HepG2 (cell line): Measurements from ENCODE around the gene SERPINF2. TPM values are rescaled to one million over a fixed set of nuclear protein-coding genes. Genes with fewer than 3 reads are reported as not detected.

Experiments
- ATAC-seq: fragments of 200-7000 bp; cut with Tn5 transposase; 3 replicates; pipeline ENCODE4 v1.9.1; 2020; ENCODE audit warnings: mild to moderate bottlenecking, moderate library complexity
- BruUV-seq: library from RNA; stranded (reverse); fragments of 400-500 nt; replicated peaks from 2 replicates; lab custom pipeline; 2021; lab: Mats Ljungman, UMichigan
- CTCF ChIA-PET: fragments of 300-600 bp; formaldehyde crosslinking; extraction: SDS; loops from one replicate; lab custom pipeline; 2021; ENCODE audit warnings: low total read pairs, inconsistent platforms, low intra/inter-chr PET ratio; lab: Yijun Ruan, JAX
- POLR2A ChIA-PET: fragments of 350-600 bp; sonication (Branson Sonifier 250); formaldehyde crosslinking; loops from one replicate; lab custom pipeline; 2020; ENCODE audit warnings: antibody characterized with exemption, inconsistent platforms; lab: Yijun Ruan, JAX
- DNase-seq: peaks from one replicate; pipeline ENCODE4 v3.0.0-alpha.2; 2015; ENCODE audit warnings: low spot score
- FAIRE-seq: peaks from 3 replicates; lab custom pipeline; 2011; peaks lifted over from hg19 to GRCh38; lab: Jason Lieb, UNC
- H2AFZ ChIP-seq: one replicate; pipeline ENCODE4 v1.6.1; 2011; ENCODE audit warnings: low read length, inconsistent platforms
- H3K27ac ChIP-seq: fragments of 300-600 bp; 3 replicates; pipeline ENCODE4 v1.8.0; 2011; ENCODE audit warnings: mixed run types, mild to moderate bottlenecking, mixed read lengths, low read length, inconsistent platforms; ENCODE audit not compliant: insufficient read depth; ENCODE audit errors: extremely low read length
- H3K27me3 ChIP-seq, 2 experiments: fragments of 200-600 bp in 1 of 2; 2 replicates in 1 of 2; 3 replicates in 1 of 2; pipeline versions ENCODE4 v1.6.0 to v1.8.0; 2011; ENCODE audit warnings: low read length in 2 of 2, mild to moderate bottlenecking in 2 of 2, moderate library complexity in 2 of 2, inconsistent platforms in 1 of 2; ENCODE audit not compliant: insufficient read depth in 2 of 2, control insufficient read depth in 1 of 2
- H3K36me3 ChIP-seq, 2 experiments: fragments of 200-600 bp in 1 of 2; replicated peaks in 1 of 2; 2 replicates in 1 of 2; 3 replicates in 1 of 2; pipeline versions ENCODE4 v1.5.1 to v1.8.0; 2011; ENCODE audit warnings: low read length in 2 of 2, inconsistent platforms in 1 of 2; ENCODE audit not compliant: insufficient read depth in 2 of 2, control insufficient read depth in 1 of 2
- H3K4me1 ChIP-seq: 2 replicates; pipeline ENCODE4 v1.5.1; 2012; ENCODE audit warnings: low read length, inconsistent platforms; ENCODE audit not compliant: insufficient read depth
- H3K4me2 ChIP-seq: 2 replicates; pipeline ENCODE4 v1.6.0; 2011; ENCODE audit warnings: low read depth, low read length, inconsistent platforms
- H3K4me3 ChIP-seq, 3 experiments: fragments of 200-600 bp in 1 of 3; sonication (generic), shearing (Covaris generic) in 1 of 3; replicated peaks in 1 of 3; 2 replicates each; pipeline ENCODE4 v1.5.1; 2011 to 2016; ENCODE audit warnings: low read length in 3 of 3, inconsistent platforms in 2 of 3, low read depth in 2 of 3, mild to moderate bottlenecking in 2 of 3, control low read depth in 1 of 3, mixed read lengths in 1 of 3; ENCODE audit not compliant: insufficient read depth in 1 of 3
- H3K79me2 ChIP-seq: one replicate; pipeline ENCODE4 v1.6.1; 2011; ENCODE audit warnings: low read length, inconsistent platforms; ENCODE audit not compliant: insufficient read depth
- H3K9ac ChIP-seq: 2 replicates; pipeline ENCODE4 v1.6.0; 2011; ENCODE audit warnings: mild to moderate bottlenecking, low read depth, low read length, inconsistent platforms; ENCODE audit not compliant: insufficient read depth
- H3K9me3 ChIP-seq: 2 replicates; pipeline ENCODE4 v1.5.1; 2012; ENCODE audit warnings: mild to moderate bottlenecking, low read length
- H4K20me1 ChIP-seq: 2 replicates; pipeline ENCODE4 v1.6.0; 2011; ENCODE audit warnings: inconsistent platforms, mild to moderate bottlenecking, low read length, moderate library complexity; ENCODE audit not compliant: insufficient read depth
- EEA1 ChIP-seq: sonication (generic); formaldehyde crosslinking; IDR thresholded peaks from 2 replicates; pipeline ENCODE4 v1.5.1; 2020; ENCODE audit warnings: mild to moderate bottlenecking, missing genetic modification reagents, borderline replicate concordance
- HOXA9 ChIP-seq: sonication (generic); formaldehyde crosslinking; IDR thresholded peaks from 2 replicates; pipeline ENCODE4 v1.8.1; 2022; ENCODE audit warnings: missing genetic modification reagents, mild to moderate bottlenecking, moderate library complexity, borderline replicate concordance
- KMT2B ChIP-seq: IDR thresholded peaks from 2 replicates; pipeline ENCODE4 v1.6.1; 2016; ENCODE audit warnings: missing genetic modification reagents, missing compliant biosample characterization
- LCORL ChIP-seq, 2 experiments: fragments of 450-650 bp in 1 of 2; sonication (generic) in 1 of 2; formaldehyde crosslinking in 1 of 2; IDR thresholded peaks; 2 replicates each; pipeline versions ENCODE4 v1.5.0 to v1.6.1; 2017 to 2020; ENCODE audit warnings: antibody characterized with exemption in 1 of 2, missing genetic modification reagents in 1 of 2
- NONO ChIP-seq, 2 experiments: fragments of 450-650 bp in 1 of 2; sonication (generic) in 1 of 2; formaldehyde crosslinking in 1 of 2; IDR thresholded peaks in 1 of 2; conservative IDR thresholded peaks in 1 of 2; 2 replicates each; pipeline versions ENCODE4 v1.6.1 to v1.8.0; 2017 to 2022; ENCODE audit warnings: mild to moderate bottlenecking in 1 of 2, missing genetic modification reagents in 1 of 2, moderate library complexity in 1 of 2
- POGZ ChIP-seq: sonication (generic); formaldehyde crosslinking; IDR thresholded peaks from 2 replicates; pipeline ENCODE4 v1.4.0; 2020; ENCODE audit warnings: mild to moderate bottlenecking, missing genetic modification reagents
- SP140L ChIP-seq: sonication (generic); formaldehyde crosslinking; IDR thresholded peaks from 2 replicates; pipeline ENCODE4 v1.4.0; 2020; ENCODE audit warnings: missing genetic modification reagents, borderline replicate concordance
- ZBTB38 ChIP-seq: sonication (generic); formaldehyde crosslinking; IDR thresholded peaks from 2 replicates; pipeline ENCODE4 v1.5.1; 2020; ENCODE audit warnings: mild to moderate bottlenecking, missing genetic modification reagents
- ZNF225 ChIP-seq: sonication (generic); formaldehyde crosslinking; IDR thresholded peaks from 2 replicates; pipeline ENCODE4 v1.4.0; 2020; ENCODE audit warnings: mild to moderate bottlenecking, missing genetic modification reagents
- ZNF317 ChIP-seq: sonication (generic); formaldehyde crosslinking; IDR thresholded peaks from 2 replicates; pipeline ENCODE4 v1.5.0; 2020; ENCODE audit warnings: mild to moderate bottlenecking, missing genetic modification reagents
- ZNF430 ChIP-seq: sonication (generic); formaldehyde crosslinking; IDR thresholded peaks from 2 replicates; pipeline ENCODE4 v1.9.0; 2021; ENCODE audit warnings: mild to moderate bottlenecking, missing genetic modification reagents
- ZNF572 ChIP-seq: sonication (generic); formaldehyde crosslinking; IDR thresholded peaks from 2 replicates; pipeline ENCODE4 v1.5.1; 2020; ENCODE audit warnings: mild to moderate bottlenecking, missing genetic modification reagents
- ZNF710 ChIP-seq: sonication (generic); formaldehyde crosslinking; IDR thresholded peaks from 2 replicates; pipeline ENCODE4 v1.5.0; 2020; ENCODE audit warnings: mild to moderate bottlenecking, missing genetic modification reagents, borderline replicate concordance
- ZZZ3 ChIP-seq: sonication (generic); formaldehyde crosslinking; IDR thresholded peaks from 2 replicates; pipeline ENCODE4 v1.4.0; 2020; ENCODE audit warnings: missing genetic modification reagents, mild to moderate bottlenecking, borderline replicate concordance
- WGBS: methylation state at CpG from one replicate; pipeline ENCODE4 v1.1.6; 2017; ENCODE audit warnings: low lambda C conversion rate; 5-methylcytosine and 5-hydroxymethylcytosine counted together
- in situ Hi-C: cut with HindIII; loops from 2 replicates; pipeline ENCODE4 v1.10.0; 2017; ENCODE audit warnings: low pct_unique_long_range_greater_than_20kb; ENCODE audit not compliant: extremely low pct_ligation_motif_present
- intact Hi-C: fragments of 100-400 bp; cut with micrococcal nuclease; formaldehyde crosslinking; loops from one replicate; pipeline ENCODE4 v1.10.0; 2022; ENCODE audit not compliant: unreplicated experiment
- polyA plus RNA-seq, 8 experiments: library from polyadenylated mRNA; depleted of rRNA in 3 of 8; stranded (reverse) in 7 of 8; unstranded in 1 of 8; fragments of >200 nt; fragmentation: Illumina TruSeq in 4 of 8; extraction: Trizol in 4 of 8; gene quantifications; 2 replicates each; pipeline versions ENCODE4 v1.2.1 to v1.2.3, GENCODE V29; 2011 to 2016; ENCODE audit warnings: low read depth in 4 of 8, missing spikeins in 1 of 8, mixed read lengths in 1 of 8; ENCODE audit not compliant: insufficient read depth in 1 of 8
- total RNA-seq, 5 experiments: library from RNA; depleted of rRNA; stranded (reverse); fragments of >200 nt; fragmentation: Illumina TruSeq; extraction: Trizol; gene quantifications; 2 replicates each; pipeline ENCODE4 v1.2.3, GENCODE V29; 2016; ENCODE audit warnings: low read depth in 1 of 5
- TF ChIP-seq, protein P1 (sequence below): sonication (generic); formaldehyde crosslinking; IDR thresholded peaks from 2 replicates; pipeline ENCODE4 v1.4.0; 2020; ENCODE audit warnings: mild to moderate bottlenecking, missing genetic modification reagents

Gene SERPINF2
- total and polyA plus RNA-seq, 2 of the 13 experiments (the other 11 are each of a cell fraction or from before 2014, with no cell fraction given), result 309 to 548 TPM

DNA sequence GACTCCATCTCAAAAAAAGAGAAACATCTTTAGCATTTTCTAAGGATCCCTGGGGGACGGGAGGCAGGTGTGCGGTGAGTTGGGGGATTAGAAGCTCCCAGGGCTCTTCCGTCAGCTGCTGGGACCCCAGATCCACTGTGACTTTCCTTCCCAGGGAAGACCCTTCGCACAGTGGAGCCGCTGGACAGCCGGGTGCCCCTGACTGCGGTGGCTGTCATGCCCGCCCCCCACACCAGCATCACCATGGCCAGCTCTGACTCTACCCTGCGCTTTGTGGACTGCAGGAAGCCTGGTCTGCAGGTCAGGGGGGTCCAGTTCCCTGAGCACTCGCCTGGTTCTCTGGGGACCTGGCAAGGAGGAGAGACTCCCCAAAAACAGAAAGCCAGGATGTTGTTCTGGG, 7.3 kb upstream of the SERPINF2 start:
- FAIRE-seq, result no peak
- H3K27ac ChIP-seq, result peak overlapping the region; percentile 83

More for the DNA sequence above, 7.3 kb upstream of the SERPINF2 start:
- Histone ChIP-seq H3K4me3 (peak overlapping the region in 2 of 3 experiments; percentile 57 to 60; a peak in 4 of 6 replicates), H3K4me2 (peak overlapping the region; percentile 75), H3K36me3 (peaks cover 5% of the 10 kb centered on the region in 2 experiments; a peak in 4 of 5 replicates), H3K27me3 (no peaks in the 10 kb centered on the region), H2AFZ (no peak overlapping the region), H3K9ac (peak overlapping the region; percentile 69), H3K4me1 (peaks cover 48% of the 10 kb centered on the region), H3K79me2 (peaks cover 3% of the 10 kb centered on the region), H4K20me1 (no peaks in the 10 kb centered on the region), H3K9me3 (no peaks in the 10 kb centered on the region)
- intact Hi-C loops (no loop called here), in situ Hi-C loops (no loop called here)
- WGBS, result 88% methylated on average over 8 of the region's 10 CpGs
- BruUV-seq, result no TSS peak
- ChIA-PET POLR2A (interaction anchor here (1.6 to 4.3 kb wide), 9 partner anchors 9 to 76 kb away, joined by 12 to 283 read pairs (median 47); partner anchors contain the start of genes SERPINF1 and WDR81), CTCF (no interaction called here)
- 0 out of 2 replicates have a peak, but pooled peaks have one; percentile 29 for TF ChIP-seq POGZ (CRISPR knock-in tag)
- TF ChIP-seq ZNF572 (CRISPR knock-in tag), result 0 out of 2 replicates have a peak, but pooled peaks have one; percentile 40
- no peak for TF ChIP-seq EEA1 (CRISPR knock-in tag)
- TF ChIP-seq LCORL (IDR thresholded peaks at IDR 0.05), result no peak
- TF ChIP-seq LCORL (CRISPR knock-in tag; IDR thresholded peaks at IDR 0.05), result 0 out of 2 replicates have a peak, but pooled peaks have one; percentile 1
- no peak for TF ChIP-seq SP140L
- TF ChIP-seq KMT2B (CRISPR knock-in tag), result no peak
- no peak for TF ChIP-seq NONO (IDR thresholded peaks at IDR 0.05)
- TF ChIP-seq NONO (CRISPR knock-in tag; conservative IDR thresholded peaks at IDR 0.05), result 0 out of 2 replicates have a peak, but pooled peaks have one; percentile 6
- TF ChIP-seq, protein P1, sequence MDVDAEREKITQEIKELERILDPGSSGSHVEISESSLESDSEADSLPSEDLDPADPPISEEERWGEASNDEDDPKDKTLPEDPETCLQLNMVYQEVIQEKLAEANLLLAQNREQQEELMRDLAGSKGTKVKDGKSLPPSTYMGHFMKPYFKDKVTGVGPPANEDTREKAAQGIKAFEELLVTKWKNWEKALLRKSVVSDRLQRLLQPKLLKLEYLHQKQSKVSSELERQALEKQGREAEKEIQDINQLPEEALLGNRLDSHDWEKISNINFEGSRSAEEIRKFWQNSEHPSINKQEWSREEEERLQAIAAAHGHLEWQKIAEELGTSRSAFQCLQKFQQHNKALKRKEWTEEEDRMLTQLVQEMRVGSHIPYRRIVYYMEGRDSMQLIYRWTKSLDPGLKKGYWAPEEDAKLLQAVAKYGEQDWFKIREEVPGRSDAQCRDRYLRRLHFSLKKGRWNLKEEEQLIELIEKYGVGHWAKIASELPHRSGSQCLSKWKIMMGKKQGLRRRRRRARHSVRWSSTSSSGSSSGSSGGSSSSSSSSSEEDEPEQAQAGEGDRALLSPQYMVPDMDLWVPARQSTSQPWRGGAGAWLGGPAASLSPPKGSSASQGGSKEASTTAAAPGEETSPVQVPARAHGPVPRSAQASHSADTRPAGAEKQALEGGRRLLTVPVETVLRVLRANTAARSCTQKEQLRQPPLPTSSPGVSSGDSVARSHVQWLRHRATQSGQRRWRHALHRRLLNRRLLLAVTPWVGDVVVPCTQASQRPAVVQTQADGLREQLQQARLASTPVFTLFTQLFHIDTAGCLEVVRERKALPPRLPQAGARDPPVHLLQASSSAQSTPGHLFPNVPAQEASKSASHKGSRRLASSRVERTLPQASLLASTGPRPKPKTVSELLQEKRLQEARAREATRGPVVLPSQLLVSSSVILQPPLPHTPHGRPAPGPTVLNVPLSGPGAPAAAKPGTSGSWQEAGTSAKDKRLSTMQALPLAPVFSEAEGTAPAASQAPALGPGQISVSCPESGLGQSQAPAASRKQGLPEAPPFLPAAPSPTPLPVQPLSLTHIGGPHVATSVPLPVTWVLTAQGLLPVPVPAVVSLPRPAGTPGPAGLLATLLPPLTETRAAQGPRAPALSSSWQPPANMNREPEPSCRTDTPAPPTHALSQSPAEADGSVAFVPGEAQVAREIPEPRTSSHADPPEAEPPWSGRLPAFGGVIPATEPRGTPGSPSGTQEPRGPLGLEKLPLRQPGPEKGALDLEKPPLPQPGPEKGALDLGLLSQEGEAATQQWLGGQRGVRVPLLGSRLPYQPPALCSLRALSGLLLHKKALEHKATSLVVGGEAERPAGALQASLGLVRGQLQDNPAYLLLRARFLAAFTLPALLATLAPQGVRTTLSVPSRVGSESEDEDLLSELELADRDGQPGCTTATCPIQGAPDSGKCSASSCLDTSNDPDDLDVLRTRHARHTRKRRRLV, result 0 out of 2 replicates have a peak, but pooled peaks have one; percentile 33
- 0 out of 2 replicates have a peak, but pooled peaks have one; percentile 22 for TF ChIP-seq ZNF710 (CRISPR knock-in tag)
- 0 out of 2 replicates have a peak, but pooled peaks have one; percentile 13 for TF ChIP-seq ZNF317 (CRISPR knock-in tag)
- TF ChIP-seq ZZZ3, result no peak
- TF ChIP-seq ZNF225, result 0 out of 2 replicates have a peak, but pooled peaks have one; percentile 5
- TF ChIP-seq HOXA9 (CRISPR knock-in tag), result 0 out of 2 replicates have a peak, but pooled peaks have one; percentile 8
- peak; percentile 22; the same call in 1 of the 2 replicates for TF ChIP-seq ZNF430 (CRISPR knock-in tag)
- peak; percentile 40; the same call in 1 of the 2 replicates for TF ChIP-seq ZBTB38 (CRISPR knock-in tag)
- DNase-seq, result no peak
- no peak for ATAC-seq
